ENCODE results near the gene ERVK3-1. TPM values are rescaled to one million over a fixed set of nuclear protein-coding genes. Genes with fewer than 3 reads are reported as not detected.

Gene ERVK3-1
- total and polyA plus RNA-seq, 7 donors, result 13.9 to 81.0 (median 29.5) TPM

DNA sequence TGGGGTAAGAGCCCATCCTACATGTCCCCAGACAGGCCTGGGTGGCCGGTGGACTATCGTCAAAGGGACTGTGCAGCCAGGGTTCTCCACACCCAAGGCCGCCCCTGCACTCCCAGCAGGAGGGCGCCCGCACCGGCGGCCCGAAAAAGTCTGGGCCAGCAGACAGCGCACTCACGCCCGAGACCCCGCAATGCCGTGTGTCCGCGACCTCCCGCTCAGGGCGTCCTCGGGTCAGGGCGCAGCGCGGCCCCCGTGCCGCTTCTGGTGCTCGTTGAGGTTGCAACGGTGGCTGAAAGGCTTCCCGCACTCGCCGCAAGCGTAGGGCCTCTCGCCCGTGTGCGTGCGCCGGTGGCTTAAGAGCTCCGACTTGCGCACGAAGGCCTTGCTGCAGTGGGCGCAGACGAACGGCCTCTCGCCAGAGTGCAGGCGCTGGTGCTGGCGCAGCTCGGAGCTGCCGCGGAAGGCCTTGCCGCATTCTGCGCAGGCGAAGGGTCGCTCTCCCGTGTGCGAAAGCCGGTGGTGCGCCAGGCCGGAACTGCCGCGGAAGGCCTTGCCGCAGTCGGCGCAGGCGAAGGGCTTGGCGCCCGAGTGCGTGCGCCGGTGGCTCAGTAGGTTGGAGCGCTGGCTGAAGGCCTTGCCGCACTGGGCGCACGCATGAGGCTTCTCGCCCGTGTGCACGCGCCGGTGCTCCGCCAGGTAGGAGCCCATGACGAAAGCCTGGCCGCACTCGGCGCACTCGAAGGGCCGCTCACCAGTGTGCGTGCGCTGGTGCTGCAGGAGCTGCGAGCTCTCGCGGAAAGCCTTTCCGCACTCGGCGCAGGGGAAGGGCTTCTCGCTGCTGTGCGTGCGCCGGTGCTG is 51.0 kb downstream of the ERVK3-1 start:
- WGBS, 3 donors, result 22 to 38% (median 25%) methylated on average over 67 to 94 of the region's 94 CpGs
- H3K27ac ChIP-seq, result no peak overlapping the region
- H3K4me3 ChIP-seq, result peak overlapping the region; percentile 59
- DNase-seq (no peak), ATAC-seq (peak; percentile 31 to 57 (median 41))
- no peaks in the 10 kb centered on the region for H3K9me3 ChIP-seq
- no peaks in the 10 kb centered on the region for H3K4me1 ChIP-seq
- H3K36me3 ChIP-seq (ENCODE audit: insufficient read depth in 1 of 2, low read depth in 1 of 2), result no peaks in the 10 kb centered on the region
- intact Hi-C loops (cut with DNase I), result no loop called here
- no peak for TF ChIP-seq CTCF (IDR thresholded peaks at IDR 0.05)
- H3K27me3 ChIP-seq (ENCODE audit: insufficient read depth in 3 of 3, low read length in 2 of 3), result peaks cover 0 to 15% (median 4%) of the 10 kb centered on the region in 3 donors

DNA sequence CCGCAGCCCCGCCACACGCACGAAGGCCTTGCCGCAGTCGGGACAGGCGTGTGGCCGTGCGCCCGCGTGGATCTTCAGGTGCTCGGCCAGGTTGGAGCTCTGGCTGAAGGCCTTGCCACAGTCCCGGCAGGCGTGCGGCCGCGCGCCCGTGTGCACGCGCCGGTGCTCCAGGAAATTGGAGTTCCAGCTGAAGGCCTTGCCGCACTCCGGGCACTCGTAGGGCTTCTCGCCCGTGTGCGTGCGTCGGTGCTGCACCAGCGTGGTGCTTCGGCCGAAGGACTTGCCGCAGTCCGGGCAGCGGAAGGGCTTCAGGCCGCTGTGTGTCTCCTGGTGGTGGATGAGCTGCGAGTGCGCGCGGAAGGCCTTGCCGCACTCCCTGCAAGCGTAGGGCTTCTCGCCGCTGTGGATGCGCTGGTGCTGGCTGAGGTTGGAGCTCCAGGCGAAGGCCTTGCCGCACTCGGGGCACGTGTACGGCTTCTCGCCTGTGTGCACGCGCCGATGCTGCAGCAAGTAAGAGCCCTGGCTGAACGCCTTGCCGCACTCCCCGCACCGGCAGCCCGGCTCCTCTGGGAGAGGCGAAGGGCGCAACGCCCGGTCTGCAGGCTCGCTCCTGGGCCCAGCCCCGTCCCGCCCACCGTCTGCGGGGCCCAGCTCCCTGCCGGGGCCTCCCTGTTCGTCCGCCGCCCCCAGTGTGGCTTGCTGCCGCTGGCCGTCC is 51.7 kb downstream of the ERVK3-1 start:
- peak overlapping the region; percentile 59 for H3K4me3 ChIP-seq
- ATAC-seq (peak in 3 of 4 donors; percentile 4 to 20 (median 18)), DNase-seq (no peak)
- no peak for TF ChIP-seq CTCF (IDR thresholded peaks at IDR 0.05)
- 22 to 59% (median 34%) methylated on average over 63 to 75 of the region's 75 CpGs for WGBS, 3 donors
- no peaks in the 10 kb centered on the region for H3K36me3 ChIP-seq (ENCODE audit: insufficient read depth in 1 of 2, low read depth in 1 of 2)
- peaks cover 5% of the 10 kb centered on the region for H3K4me1 ChIP-seq
- intact Hi-C loops (cut with DNase I), result no loop called here
- no peaks in the 10 kb centered on the region for H3K9me3 ChIP-seq
- no peak overlapping the region for H3K27ac ChIP-seq
- peaks cover 0 to 15% (median 1%) of the 10 kb centered on the region in 3 donors for H3K27me3 ChIP-seq (ENCODE audit: insufficient read depth in 3 of 3, low read length in 2 of 3)

- ATAC-seq (no peak), DNase-seq (no peak)
- no peak overlapping the region for H3K27ac ChIP-seq
- intact Hi-C loops (cut with DNase I), result no loop called here
- no peak for TF ChIP-seq CTCF (IDR thresholded peaks at IDR 0.05)
- H3K27me3 ChIP-seq (ENCODE audit: insufficient read depth in 3 of 3, low read length in 2 of 3), result peaks cover 0 to 15% (median 0%) of the 10 kb centered on the region in 3 donors
- no peaks in the 10 kb centered on the region for H3K36me3 ChIP-seq (ENCODE audit: insufficient read depth in 1 of 2, low read depth in 1 of 2)
- peaks cover 5% of the 10 kb centered on the region for H3K4me1 ChIP-seq
- H3K4me3 ChIP-seq, result peak overlapping the region; percentile 59
- WGBS, 3 donors, result 69 to 73% (median 69%) methylated on average over 15 to 19 of the region's 19 CpGs
- H3K9me3 ChIP-seq, result no peaks in the 10 kb centered on the region
Measured at GRCh38 chr19:58357481-58358145, 52.4 kb downstream of the ERVK3-1 start.

DNA sequence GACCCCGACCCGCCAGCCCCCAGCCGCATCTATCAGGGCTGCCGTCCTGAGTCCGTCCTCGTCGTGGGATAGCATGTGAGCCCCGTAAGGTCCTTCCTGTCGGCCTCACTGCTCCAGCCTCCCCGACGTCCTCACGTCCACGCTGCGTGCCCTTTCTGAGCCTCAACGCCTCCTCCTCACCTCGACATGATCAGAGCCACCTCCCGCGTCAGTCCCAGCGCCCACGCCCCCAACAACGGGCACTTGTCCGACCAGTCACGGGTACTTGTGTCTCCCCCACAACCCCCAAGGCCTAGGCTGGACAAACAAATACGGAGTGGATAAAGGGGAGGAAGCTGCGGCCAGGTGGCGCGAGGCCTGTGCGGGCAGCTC is 56.7 kb downstream of the ERVK3-1 start:
- peak overlapping the region; percentile 95 for H3K4me3 ChIP-seq
- H3K36me3 ChIP-seq (ENCODE audit: insufficient read depth in 1 of 2, low read depth in 1 of 2), result peaks cover 0 to 5% of the 10 kb centered on the region in 2 donors
- DNase-seq, result peak; percentile 61 to 76
- H3K27ac ChIP-seq, result peak overlapping the region; percentile 97
- peak; percentile 10 to 48 (median 22) for ATAC-seq
- H3K27me3 ChIP-seq (ENCODE audit: insufficient read depth in 3 of 3, low read length in 2 of 3), result no peaks in the 10 kb centered on the region
- H3K4me1 ChIP-seq, result peaks cover 5% of the 10 kb centered on the region
- intact Hi-C loops (cut with DNase I), result loop anchor here in 1 of 2 donors (5.0 kb wide), 2 partner anchors 35 to 55 kb away; partner anchors contain the start of genes ERVK3-1 and ZSCAN22
- TF ChIP-seq CTCF (IDR thresholded peaks at IDR 0.05), result no peak
- 2 to 3% (median 2%) methylated on average over 28 of the region's 28 CpGs for WGBS, 3 donors
- H3K9me3 ChIP-seq, result no peaks in the 10 kb centered on the region
